Measurements from ENCODE around the gene CPT1C.
"Not testable (repeated sequence)": the region's sequence is repeated elsewhere in the genome, so short reads cannot be mapped to it uniquely, and the experiment has no call there.

Gene CPT1C

DNA sequence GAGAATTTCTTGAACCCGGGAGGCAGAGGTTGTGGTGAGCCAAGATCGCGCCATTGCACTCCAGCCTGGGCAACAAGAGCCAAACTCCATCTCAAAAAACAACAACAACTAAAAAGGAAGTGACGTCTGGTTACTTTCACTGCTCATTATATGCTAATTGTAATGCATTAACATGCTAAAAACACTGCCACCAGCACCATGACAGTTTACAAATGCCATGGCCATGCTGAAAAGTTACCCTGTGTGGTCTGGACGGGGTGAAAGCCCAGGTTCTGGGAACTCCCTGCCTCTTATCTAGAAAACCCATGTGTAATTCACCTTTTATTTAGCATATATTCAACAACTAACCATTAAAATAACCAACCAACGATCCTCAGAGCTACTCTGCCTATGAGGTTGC, 28.1 kb downstream of the CPT1C start:
- no peak overlapping the region for H3K27ac ChIP-seq (ENCODE audit: low read depth, low read length)
- no peak overlapping the region for H3K4me3 ChIP-seq (ENCODE audit: low read depth in 1 of 2, low read length in 2 of 2)
- no peaks in the 10 kb centered on the region for H3K4me1 ChIP-seq (ENCODE audit: insufficient read depth, low read length)
- H3K9me3 ChIP-seq (ENCODE audit: low read length), result no peaks in the 10 kb centered on the region
- H3K36me3 ChIP-seq (ENCODE audit: insufficient read depth, low read length), result no peaks in the 10 kb centered on the region
- H3K27me3 ChIP-seq (ENCODE audit: control insufficient read depth in 1 of 2, insufficient read depth in 2 of 2, low read length in 2 of 2), result no peaks in the 10 kb centered on the region
- no peak overlapping the region for H3K9ac ChIP-seq (ENCODE audit: low read length)

GRCh38 chr19:49719420-49719819, 28.5 kb downstream of the CPT1C start:
- H3K4me3 ChIP-seq (ENCODE audit: low read depth in 1 of 2, low read length in 2 of 2); H3K4me1 ChIP-seq (ENCODE audit: insufficient read depth, low read length); H3K9ac ChIP-seq (ENCODE audit: low read length); H3K27ac ChIP-seq (ENCODE audit: low read depth, low read length); H3K9me3 ChIP-seq (ENCODE audit: low read length); H3K36me3 ChIP-seq (ENCODE audit: insufficient read depth, low read length); H3K27me3 ChIP-seq (ENCODE audit: control insufficient read depth in 1 of 2, insufficient read depth in 2 of 2, low read length in 2 of 2): not testable (repeated sequence)

DNA sequence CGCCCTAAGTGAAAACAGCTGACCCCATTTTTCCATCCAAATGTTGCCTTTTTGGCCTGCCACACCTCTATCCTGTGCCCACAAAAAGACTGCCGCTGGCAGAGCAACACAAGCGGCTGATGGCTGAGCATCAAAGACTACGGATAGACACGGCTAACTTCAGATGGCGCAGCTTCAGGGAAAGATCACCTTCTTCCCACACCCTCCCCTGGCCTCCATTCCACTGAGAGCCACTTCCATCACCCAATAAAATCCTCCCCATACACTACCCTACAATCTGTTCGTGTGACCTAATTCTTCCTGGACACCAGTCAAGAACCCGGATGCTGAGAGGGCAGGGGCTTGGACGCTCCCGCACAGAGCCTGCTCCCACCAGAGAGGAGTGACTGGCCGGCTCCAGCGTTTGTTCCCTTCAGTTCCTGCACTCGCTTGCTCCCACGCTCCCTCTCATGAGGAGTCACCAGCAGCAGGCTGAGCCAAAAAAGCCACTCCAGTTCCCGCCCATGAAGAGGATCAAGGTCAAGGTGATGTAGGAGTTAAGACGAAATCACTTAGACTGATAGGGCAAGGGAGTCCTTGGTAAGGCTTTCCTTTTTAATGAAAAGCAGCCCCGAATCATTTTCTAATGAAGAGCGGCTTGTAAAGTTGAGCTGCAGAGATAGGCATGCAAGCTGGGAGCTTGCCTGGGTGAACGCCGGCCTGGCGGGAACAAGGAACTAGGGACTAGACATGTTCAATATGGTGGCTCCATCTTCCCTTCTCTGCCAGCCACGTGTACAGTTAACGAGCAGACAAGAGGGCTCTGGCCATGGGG, 36.5 kb downstream of the CPT1C start:
- H3K4me3 ChIP-seq (ENCODE audit: low read depth in 1 of 2, low read length in 2 of 2), result no peak overlapping the region
- no peaks in the 10 kb centered on the region for H3K27me3 ChIP-seq (ENCODE audit: control insufficient read depth in 1 of 2, insufficient read depth in 2 of 2, low read length in 2 of 2)
- H3K9me3 ChIP-seq (ENCODE audit: low read length), result no peaks in the 10 kb centered on the region
- H3K4me1 ChIP-seq (ENCODE audit: insufficient read depth, low read length), result no peaks in the 10 kb centered on the region
- no peaks in the 10 kb centered on the region for H3K36me3 ChIP-seq (ENCODE audit: insufficient read depth, low read length)
- no peak overlapping the region for H3K27ac ChIP-seq (ENCODE audit: low read depth, low read length)
- no peak overlapping the region for H3K9ac ChIP-seq (ENCODE audit: low read length)

GRCh38 chr19:49730166-49730565, 39.2 kb downstream of the CPT1C start:
- H3K27me3 ChIP-seq (ENCODE audit: control insufficient read depth in 1 of 2, insufficient read depth in 2 of 2, low read length in 2 of 2), result no peaks in the 10 kb centered on the region

GRCh38 chr19:49738268-49738667, 47.4 kb downstream of the CPT1C start:
- Histone ChIP-seq H3K4me1 (ENCODE audit: insufficient read depth, low read length) (no peaks in the 10 kb centered on the region), H3K9me3 (ENCODE audit: low read length) (no peaks in the 10 kb centered on the region), H3K4me3 (ENCODE audit: low read depth in 1 of 2, low read length in 2 of 2) (no peak overlapping the region), H3K36me3 (ENCODE audit: insufficient read depth, low read length) (no peaks in the 10 kb centered on the region), H3K27me3 (ENCODE audit: control insufficient read depth in 1 of 2, insufficient read depth in 2 of 2, low read length in 2 of 2) (no peaks in the 10 kb centered on the region), H3K27ac (ENCODE audit: low read depth, low read length) (no peak overlapping the region), H3K9ac (ENCODE audit: low read length) (no peak overlapping the region)

More at GRCh38 chr19:49730166-49730565, 39.2 kb downstream of the CPT1C start:
- no peak overlapping the region for H3K9ac ChIP-seq (ENCODE audit: low read length)
- H3K9me3 ChIP-seq (ENCODE audit: low read length), result no peaks in the 10 kb centered on the region
- no peaks in the 10 kb centered on the region for H3K36me3 ChIP-seq (ENCODE audit: insufficient read depth, low read length)
- no peak overlapping the region for H3K4me3 ChIP-seq (ENCODE audit: low read depth in 1 of 2, low read length in 2 of 2)
- no peaks in the 10 kb centered on the region for H3K4me1 ChIP-seq (ENCODE audit: insufficient read depth, low read length)
- H3K27ac ChIP-seq (ENCODE audit: low read depth, low read length), result no peak overlapping the region

- Histone ChIP-seq H3K9ac (ENCODE audit: low read length) (no peak overlapping the region), H3K4me3 (ENCODE audit: low read depth in 1 of 2, low read length in 2 of 2) (no peak overlapping the region), H3K4me1 (ENCODE audit: insufficient read depth, low read length) (no peaks in the 10 kb centered on the region), H3K27ac (ENCODE audit: low read depth, low read length) (no peak overlapping the region), H3K9me3 (ENCODE audit: low read length) (no peaks in the 10 kb centered on the region), H3K27me3 (ENCODE audit: control insufficient read depth in 1 of 2, insufficient read depth in 2 of 2, low read length in 2 of 2) (no peaks in the 10 kb centered on the region), H3K36me3 (ENCODE audit: insufficient read depth, low read length) (no peaks in the 10 kb centered on the region)
Measured at GRCh38 chr19:49739098-49739497, 48.2 kb downstream of the CPT1C start.

DNA sequence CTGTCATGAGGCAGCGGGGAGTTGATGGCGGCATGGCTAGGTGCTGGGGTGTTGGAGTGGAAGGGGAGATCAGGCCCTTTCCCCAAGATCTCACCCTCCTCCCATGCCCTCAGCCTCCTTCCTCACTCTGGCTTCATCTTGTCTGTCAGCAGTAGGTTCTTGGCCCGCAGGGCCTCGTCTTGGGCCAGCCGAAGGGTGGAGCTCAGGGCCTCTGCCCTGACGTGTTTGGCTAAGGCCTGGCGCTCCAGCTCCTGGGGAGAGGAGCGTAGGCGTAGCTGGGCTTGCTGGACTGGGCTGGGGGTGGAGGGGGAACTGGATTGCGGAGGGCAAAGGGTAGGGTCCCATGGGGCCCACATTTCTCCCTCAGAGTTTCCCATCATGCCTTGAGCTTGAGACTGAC, 49.0 kb downstream of the CPT1C start:
- no peaks in the 10 kb centered on the region for H3K9me3 ChIP-seq (ENCODE audit: low read length)
- H3K27me3 ChIP-seq (ENCODE audit: control insufficient read depth in 1 of 2, insufficient read depth in 2 of 2, low read length in 2 of 2), result no peaks in the 10 kb centered on the region
- H3K4me3 ChIP-seq (ENCODE audit: low read depth in 1 of 2, low read length in 2 of 2), result no peak overlapping the region
- no peak overlapping the region for H3K27ac ChIP-seq (ENCODE audit: low read depth, low read length)
- no peaks in the 10 kb centered on the region for H3K4me1 ChIP-seq (ENCODE audit: insufficient read depth, low read length)
- no peaks in the 10 kb centered on the region for H3K36me3 ChIP-seq (ENCODE audit: insufficient read depth, low read length)
- no peak overlapping the region for H3K9ac ChIP-seq (ENCODE audit: low read length)

DNA sequence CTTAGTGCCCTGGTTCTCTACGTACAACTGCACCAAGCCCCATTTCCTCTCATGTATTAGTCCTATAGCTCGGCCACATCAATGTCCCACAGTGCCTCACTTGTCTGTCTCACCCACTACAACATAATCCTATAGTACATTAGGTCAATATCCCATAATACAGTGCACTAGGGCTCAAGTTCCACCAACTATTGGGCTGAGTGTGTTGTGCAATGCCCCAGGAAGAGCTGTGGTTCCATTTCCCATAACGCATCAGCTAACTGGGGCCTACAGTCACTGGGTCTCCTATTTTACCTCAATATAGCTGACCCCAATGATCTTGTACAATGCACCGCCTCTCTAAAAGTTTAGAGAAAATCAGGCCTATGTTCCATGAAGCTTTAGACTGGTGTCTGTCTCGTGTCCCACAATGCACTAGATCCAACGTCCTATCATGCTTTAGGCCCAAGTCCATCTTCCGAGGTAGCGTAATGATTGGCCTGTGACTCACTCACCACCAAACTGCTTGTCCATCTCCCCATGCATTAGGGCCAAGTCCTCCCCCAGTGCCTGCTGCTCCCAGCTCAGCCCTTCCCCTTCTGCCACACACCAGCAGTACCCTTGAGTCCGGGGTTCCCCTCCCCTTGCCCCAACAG, 50.4 kb downstream of the CPT1C start:
- Histone ChIP-seq H3K4me1 (ENCODE audit: insufficient read depth, low read length) (no peaks in the 10 kb centered on the region), H3K27ac (ENCODE audit: low read depth, low read length) (no peak overlapping the region), H3K4me3 (ENCODE audit: low read depth in 1 of 2, low read length in 2 of 2) (no peak overlapping the region), H3K9me3 (ENCODE audit: low read length) (no peaks in the 10 kb centered on the region), H3K27me3 (ENCODE audit: control insufficient read depth in 1 of 2, insufficient read depth in 2 of 2, low read length in 2 of 2) (no peaks in the 10 kb centered on the region), H3K36me3 (ENCODE audit: insufficient read depth, low read length) (no peaks in the 10 kb centered on the region), H3K9ac (ENCODE audit: low read length) (no peak overlapping the region)

GRCh38 chr19:49744946-49745381, 54.0 kb downstream of the CPT1C start:
- H3K4me1 ChIP-seq (ENCODE audit: insufficient read depth, low read length), result no peaks in the 10 kb centered on the region
- H3K27ac ChIP-seq (ENCODE audit: low read depth, low read length), result no peak overlapping the region
- no peak overlapping the region for H3K4me3 ChIP-seq (ENCODE audit: low read depth in 1 of 2, low read length in 2 of 2)
- no peaks in the 10 kb centered on the region for H3K27me3 ChIP-seq (ENCODE audit: control insufficient read depth in 1 of 2, insufficient read depth in 2 of 2, low read length in 2 of 2)
- no peak overlapping the region for H3K9ac ChIP-seq (ENCODE audit: low read length)
- H3K9me3 ChIP-seq (ENCODE audit: low read length), result no peaks in the 10 kb centered on the region
- no peaks in the 10 kb centered on the region for H3K36me3 ChIP-seq (ENCODE audit: insufficient read depth, low read length)

GRCh38 chr19:49746206-49746958, 55.5 kb downstream of the CPT1C start:
- H3K9ac ChIP-seq (ENCODE audit: low read length), result no peak overlapping the region
- H3K27me3 ChIP-seq (ENCODE audit: control insufficient read depth in 1 of 2, insufficient read depth in 2 of 2, low read length in 2 of 2), result no peaks in the 10 kb centered on the region
- H3K4me3 ChIP-seq (ENCODE audit: low read depth in 1 of 2, low read length in 2 of 2), result no peak overlapping the region
- H3K4me1 ChIP-seq (ENCODE audit: insufficient read depth, low read length), result no peaks in the 10 kb centered on the region
- H3K27ac ChIP-seq (ENCODE audit: low read depth, low read length), result no peak overlapping the region
- no peaks in the 10 kb centered on the region for H3K36me3 ChIP-seq (ENCODE audit: insufficient read depth, low read length)
- no peaks in the 10 kb centered on the region for H3K9me3 ChIP-seq (ENCODE audit: low read length)

DNA sequence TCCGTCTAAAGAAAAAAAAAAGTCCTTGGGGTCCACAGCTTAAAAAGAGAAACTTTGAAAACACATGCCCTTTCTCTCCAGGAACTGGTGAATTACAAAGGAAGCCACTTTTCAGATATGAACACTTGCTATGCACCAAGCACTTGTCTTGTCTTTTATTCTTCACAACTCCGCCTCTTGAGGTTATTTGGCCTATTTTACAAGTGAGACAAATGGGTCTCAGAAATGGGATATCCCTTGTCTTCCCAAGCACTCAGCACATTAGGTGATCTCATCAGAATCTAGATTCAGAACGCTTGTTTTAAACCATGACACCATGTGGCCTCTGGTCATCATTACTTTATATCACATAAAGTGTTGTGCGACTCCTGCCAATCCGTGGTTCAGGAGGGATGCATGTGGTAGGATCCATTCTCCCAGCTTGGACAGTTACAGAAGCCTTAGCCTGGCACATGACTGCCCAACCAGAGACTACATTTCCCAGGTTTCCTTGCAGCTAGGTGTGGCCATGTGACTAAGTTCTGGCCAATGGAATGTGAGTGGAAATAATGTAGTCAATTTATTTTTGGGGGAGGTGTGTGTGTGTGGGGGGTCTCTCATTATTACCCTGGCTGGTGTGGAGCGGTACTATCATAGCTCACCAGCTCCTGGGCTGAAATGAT, 58.3 kb downstream of the CPT1C start:
- Histone ChIP-seq H3K9ac (ENCODE audit: low read length) (no peak overlapping the region), H3K27me3 (ENCODE audit: control insufficient read depth in 1 of 2, insufficient read depth in 2 of 2, low read length in 2 of 2) (no peaks in the 10 kb centered on the region), H3K4me1 (ENCODE audit: insufficient read depth, low read length) (no peaks in the 10 kb centered on the region), H3K36me3 (ENCODE audit: insufficient read depth, low read length) (no peaks in the 10 kb centered on the region), H3K27ac (ENCODE audit: low read depth, low read length) (no peak overlapping the region), H3K4me3 (ENCODE audit: low read depth in 1 of 2, low read length in 2 of 2) (no peak overlapping the region), H3K9me3 (ENCODE audit: low read length) (no peaks in the 10 kb centered on the region)
